Glutamatergic neuron (in vitro differentiated cells): ENCODE measurements around the gene HSP90AA1. TPM values are rescaled to one million over a fixed set of nuclear protein-coding genes. Genes with fewer than 3 reads are reported as not detected.

ENCODE experiments used
- DNase-seq: peaks from one replicate; pipeline ENCODE4 v3.0.0; 2022
- H3K27ac Mint-ChIP-seq: one replicate; pipeline ENCODE4 v1.8.0; 2020; ENCODE audit warnings: mild to moderate bottlenecking, mixed read lengths, inconsistent platforms; ENCODE audit not compliant: unreplicated experiment
- H3K27me3 Mint-ChIP-seq: one replicate; pipeline ENCODE4 v1.8.0; 2020; ENCODE audit warnings: mild to moderate bottlenecking, moderate library complexity, mixed read lengths, inconsistent platforms; ENCODE audit not compliant: unreplicated experiment
- H3K36me3 Mint-ChIP-seq: one replicate; pipeline ENCODE4 v1.8.0; 2020; ENCODE audit warnings: mild to moderate bottlenecking, mixed read lengths, inconsistent platforms; ENCODE audit not compliant: unreplicated experiment
- H3K4me1 Mint-ChIP-seq: one replicate; pipeline ENCODE4 v1.8.0; 2020; ENCODE audit warnings: mild to moderate bottlenecking, low read depth, mixed read lengths, inconsistent platforms; ENCODE audit not compliant: unreplicated experiment
- H3K4me3 Mint-ChIP-seq: one replicate; pipeline ENCODE4 v1.8.0; 2020; ENCODE audit warnings: mild to moderate bottlenecking, mixed read lengths, inconsistent platforms; ENCODE audit not compliant: unreplicated experiment
- H3K9me3 Mint-ChIP-seq: one replicate; pipeline ENCODE4 v1.8.0; 2020; ENCODE audit warnings: mild to moderate bottlenecking, moderate library complexity, mixed read lengths, inconsistent platforms; ENCODE audit not compliant: unreplicated experiment
- CTCF ChIP-seq: fragments of 200-600 bp; sonication (generic); IDR thresholded peaks from one replicate; pipeline ENCODE4 v1.5.0; 2021; ENCODE audit not compliant: partially characterized antibody, unreplicated experiment
- total RNA-seq: library from RNA; stranded (reverse); fragmentation: NEBNext Ultra II Directional; extraction: Animal tissue kit (Norgen Biotek cat#: 25700); gene quantifications from one replicate; pipeline ENCODE4 v1.2.1, GENCODE V29; 2021; ENCODE audit not compliant: unreplicated experiment

HSP90AA1 gene
- total RNA-seq, 1 donor from 2014 or later: 610 TPM

- Mint-ChIP-seq H3K27me3 (peaks cover 20% of the 10 kb centered on the region), H3K27ac (peak overlapping the region; percentile 80), H3K4me3 (peak overlapping the region; percentile 11), H3K4me1 (peaks cover 3% of the 10 kb centered on the region), H3K36me3 (no peaks in the 10 kb centered on the region), H3K9me3 (peaks cover 18% of the 10 kb centered on the region)
- no peak for DNase-seq
- no peak for TF ChIP-seq CTCF
Measured at GRCh38 chr14:102056694-102057442, 30.0 kb downstream of the HSP90AA1 start.

DNA sequence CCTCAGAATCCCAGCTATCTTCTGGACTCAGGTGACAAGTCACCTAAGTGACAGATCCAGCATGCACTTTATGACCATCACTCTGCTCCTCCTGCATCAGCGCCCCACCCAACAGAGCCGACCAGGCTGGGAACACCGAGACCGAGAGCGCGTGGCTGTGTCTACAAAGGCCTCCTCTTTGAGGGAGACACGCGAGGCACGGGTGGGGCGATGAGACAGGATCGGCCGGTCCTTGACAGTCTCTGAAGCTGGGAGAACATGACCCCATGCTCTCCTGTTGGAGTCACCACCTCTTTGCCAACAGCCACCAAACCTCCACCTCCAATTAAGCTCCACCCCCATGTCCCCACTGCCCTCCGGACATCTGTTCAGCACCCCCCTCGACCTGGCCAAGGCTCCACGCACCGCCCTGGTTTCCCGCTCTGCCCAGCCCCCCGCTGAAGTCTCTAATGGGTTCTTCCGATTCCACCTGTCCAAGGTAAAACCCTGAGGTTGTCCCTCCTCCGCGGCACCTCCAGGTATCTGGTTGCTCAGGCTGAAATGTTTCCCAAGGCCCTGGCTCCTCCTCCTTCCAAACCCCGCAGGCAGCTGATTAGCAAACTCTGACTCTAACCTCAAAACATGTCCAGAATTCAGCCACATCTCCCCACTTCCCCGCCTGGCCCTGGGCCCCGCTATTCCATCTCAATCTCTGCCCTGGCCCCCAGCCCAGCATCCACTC is 31.5 kb downstream of the HSP90AA1 start:
- peaks cover 20% of the 10 kb centered on the region for H3K9me3 Mint-ChIP-seq
- peaks cover 3% of the 10 kb centered on the region for H3K4me1 Mint-ChIP-seq
- peak overlapping the region; percentile 67 for H3K27ac Mint-ChIP-seq
- no peak for TF ChIP-seq CTCF
- H3K4me3 Mint-ChIP-seq: no peak overlapping the region
- H3K36me3 Mint-ChIP-seq: no peaks in the 10 kb centered on the region
- H3K27me3 Mint-ChIP-seq: peaks cover 20% of the 10 kb centered on the region
- DNase-seq: no peak

DNA sequence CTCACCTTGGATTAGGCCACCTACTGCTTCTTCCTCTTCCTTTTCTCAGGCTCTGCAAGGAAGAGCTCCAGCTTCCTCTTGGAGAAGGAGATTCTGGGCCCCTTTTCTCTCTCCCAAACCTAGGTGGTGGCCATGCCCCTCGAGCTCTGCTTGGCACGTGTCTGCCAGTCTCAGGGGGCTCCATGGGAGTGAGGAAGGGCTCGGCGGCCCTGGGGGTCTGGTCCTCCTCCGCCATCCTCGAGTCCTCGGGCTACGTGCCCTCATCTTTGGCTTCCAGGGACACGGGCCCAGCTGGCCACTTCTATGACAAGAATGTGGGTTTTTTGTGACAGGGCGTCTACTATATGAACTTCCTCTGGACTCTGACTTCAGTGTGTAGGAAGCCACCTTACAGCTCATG is 34.3 kb downstream of the HSP90AA1 start:
- H3K27me3 Mint-ChIP-seq: peaks cover 20% of the 10 kb centered on the region
- no peak for TF ChIP-seq CTCF
- H3K4me1 Mint-ChIP-seq: peaks cover 3% of the 10 kb centered on the region
- peaks cover 22% of the 10 kb centered on the region for H3K9me3 Mint-ChIP-seq
- no peak for DNase-seq
- no peak overlapping the region for H3K4me3 Mint-ChIP-seq
- no peaks in the 10 kb centered on the region for H3K36me3 Mint-ChIP-seq
- no peak overlapping the region for H3K27ac Mint-ChIP-seq

DNA sequence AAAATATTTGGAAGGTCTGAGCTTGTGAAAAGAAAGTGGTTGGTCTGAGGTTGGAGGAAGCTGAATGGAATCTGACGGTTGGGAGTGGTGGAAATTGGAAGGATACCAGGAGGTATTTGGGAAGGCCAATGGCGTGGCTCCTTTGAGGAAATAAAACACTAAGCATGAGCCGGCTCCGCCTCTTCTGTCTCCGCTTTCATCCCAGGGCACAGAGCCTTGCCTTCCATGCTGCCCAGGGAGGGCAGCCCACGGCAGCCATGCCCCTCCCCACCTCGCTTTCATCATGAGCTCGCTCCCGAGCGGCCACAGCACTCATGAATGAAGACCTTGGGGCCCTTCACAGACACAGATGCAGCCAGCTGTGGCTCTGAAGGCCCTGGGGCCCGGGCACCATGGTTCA is 36.2 kb downstream of the HSP90AA1 start:
- TF ChIP-seq CTCF: no peak
- H3K4me3 Mint-ChIP-seq: no peak overlapping the region
- DNase-seq: no peak

DNA sequence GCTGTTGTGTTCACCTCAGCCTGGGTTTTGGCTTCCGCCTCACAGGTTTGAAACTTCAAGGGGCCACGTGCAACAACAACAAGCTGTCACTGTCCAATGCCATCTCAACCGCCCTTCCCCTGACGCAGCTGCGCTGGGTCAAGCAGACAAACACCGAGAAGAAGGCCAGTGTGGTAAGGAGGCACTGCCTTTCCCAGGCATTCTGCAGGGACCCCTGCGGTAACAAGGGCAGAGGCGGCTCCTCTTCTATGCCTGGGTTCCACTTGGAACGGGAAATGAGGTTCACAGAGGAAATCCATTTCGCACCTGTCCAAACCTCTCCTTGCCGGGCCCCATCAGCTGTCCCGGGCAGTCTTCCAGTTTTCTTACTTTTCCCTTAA is 36.8 kb downstream of the HSP90AA1 start:
- Mint-ChIP-seq H3K9me3 (peaks cover 9% of the 10 kb centered on the region), H3K27ac (peak overlapping the region; percentile 35), H3K36me3 (no peaks in the 10 kb centered on the region), H3K27me3 (peaks cover 15% of the 10 kb centered on the region), H3K4me1 (no peaks in the 10 kb centered on the region), H3K4me3 (no peak overlapping the region)
- TF ChIP-seq CTCF: no peak
- no peak for DNase-seq

More for the DNA sequence above, 36.2 kb downstream of the HSP90AA1 start:
- peaks cover 20% of the 10 kb centered on the region for H3K27me3 Mint-ChIP-seq
- H3K9me3 Mint-ChIP-seq: peaks cover 13% of the 10 kb centered on the region
- peaks cover 2% of the 10 kb centered on the region for H3K4me1 Mint-ChIP-seq
- no peaks in the 10 kb centered on the region for H3K36me3 Mint-ChIP-seq
- peak overlapping the region; percentile 28 for H3K27ac Mint-ChIP-seq
